Stimulated activated CD4-positive, alpha-beta T cell treated with anti-CD3 and anti-CD28 coated beads, Interleukin-15, amount 100 ng/mL, for 48 hours (primary cell): ENCODE data around the gene NFKBIE.

Source experiments
- DNase-seq, 2 donors: peaks; one replicate each; pipeline ENCODE4 v3.0.0-alpha.2; 2020; ENCODE audit warnings: low read depth in 2 of 2

The NFKBIE gene

DNA sequence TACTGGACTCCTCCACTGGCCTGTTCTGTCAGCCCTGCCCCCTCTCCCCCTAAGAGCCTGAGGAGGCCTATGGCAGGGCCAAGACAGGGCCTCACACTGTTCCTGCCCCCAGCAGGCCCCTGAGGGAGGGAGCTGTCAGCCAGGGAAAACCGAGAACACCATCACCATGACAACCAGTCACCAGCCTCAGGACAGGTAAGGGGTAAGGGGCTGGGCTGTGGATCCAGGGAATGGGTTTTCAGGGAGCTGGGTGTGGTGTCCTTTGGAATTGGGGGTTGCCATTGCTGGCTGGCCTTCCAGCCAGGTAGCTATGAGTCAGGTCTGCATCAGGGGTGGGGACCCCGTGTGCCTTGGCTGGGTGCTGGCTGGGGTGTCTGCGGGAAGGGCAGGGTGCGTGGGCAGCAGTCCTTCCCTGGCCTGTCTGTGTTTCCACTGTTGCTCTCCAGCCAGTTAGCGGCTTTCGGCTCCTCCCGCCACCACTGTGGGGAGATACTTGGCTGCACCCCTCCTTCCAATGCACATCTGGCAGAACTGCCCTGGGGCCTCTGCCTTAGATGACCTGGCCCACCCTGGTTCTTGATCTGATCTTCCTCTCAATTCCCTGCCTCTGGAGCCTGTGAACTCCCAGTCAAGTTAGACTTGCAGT, 38.1 kb downstream of the NFKBIE start:
- no peak for DNase-seq

DNA sequence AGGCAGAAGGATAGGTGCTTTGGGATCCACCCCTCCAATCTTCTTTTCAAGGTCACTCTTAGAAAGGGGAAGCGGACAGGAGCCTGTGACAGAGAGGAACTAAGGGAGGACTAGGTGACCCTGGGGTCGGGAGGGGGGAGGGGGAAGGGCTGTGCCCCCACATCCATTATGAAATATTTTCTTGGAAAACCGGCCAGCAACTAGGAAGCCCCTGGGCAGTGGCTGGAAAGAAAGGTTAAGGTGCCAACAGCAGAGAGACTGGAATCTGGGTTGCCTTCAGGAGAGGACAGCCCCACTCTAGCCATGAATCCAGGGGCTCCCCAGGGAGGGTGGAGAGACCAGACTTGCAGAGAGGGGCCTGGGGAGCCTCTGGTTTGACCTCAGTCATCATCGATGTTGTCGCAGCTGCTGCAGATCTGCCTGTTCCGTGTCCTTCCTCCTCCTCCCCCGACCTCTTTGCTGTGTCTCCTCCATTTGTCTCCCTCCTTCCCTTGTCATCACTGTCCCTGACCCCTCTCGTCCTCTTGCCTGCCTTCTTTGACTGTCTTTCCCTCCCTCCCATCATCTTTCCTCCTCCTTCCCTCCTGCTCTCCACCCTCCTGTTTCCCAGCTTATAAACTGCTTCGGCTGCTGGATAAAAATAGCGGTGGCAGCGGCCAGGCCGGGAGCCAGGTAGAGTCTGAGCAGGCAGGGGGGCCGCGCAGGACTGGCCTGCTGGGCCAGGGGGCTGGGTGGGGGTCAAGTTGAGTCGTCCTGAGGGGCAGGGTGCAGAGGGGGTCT, 38.8 kb downstream of the NFKBIE start:
- no peak for DNase-seq

DNA sequence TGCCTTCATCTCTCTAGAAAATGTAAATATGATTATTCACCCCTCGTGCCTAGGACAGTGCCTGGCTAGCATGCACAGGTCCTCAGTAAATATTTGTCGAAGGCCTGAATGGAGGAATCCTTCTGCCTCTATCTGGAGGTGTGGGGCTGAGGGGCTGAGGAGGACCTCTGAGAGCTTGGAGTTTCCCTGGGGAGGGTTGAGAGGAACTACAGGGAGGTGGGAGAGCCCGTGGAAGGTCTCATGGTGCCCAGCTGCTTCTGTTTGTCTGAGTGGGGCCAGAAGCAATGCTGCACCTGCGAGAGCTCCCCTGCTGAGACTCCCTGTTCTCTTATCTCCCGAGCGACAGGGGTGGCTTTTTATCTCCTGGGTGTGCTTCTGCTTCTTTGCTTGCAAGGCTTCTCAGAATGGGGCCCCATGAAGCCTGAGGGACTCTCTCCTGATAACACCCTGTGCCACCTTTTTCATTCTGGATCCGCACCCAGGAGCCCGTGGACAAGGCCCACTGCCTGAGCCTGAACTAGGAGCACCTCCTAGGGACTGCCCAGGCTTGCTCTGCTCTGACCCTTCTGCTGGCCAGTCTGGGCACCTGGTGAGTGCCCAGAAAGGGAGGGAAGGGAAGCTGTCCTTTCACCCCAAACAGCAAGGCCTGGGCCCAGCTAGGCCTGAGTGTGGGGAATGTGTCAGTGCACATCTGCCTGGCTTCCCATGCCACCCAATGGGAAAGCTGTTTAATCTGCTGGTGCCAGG, 39.6 kb downstream of the NFKBIE start:
- DNase-seq = no peak

DNA sequence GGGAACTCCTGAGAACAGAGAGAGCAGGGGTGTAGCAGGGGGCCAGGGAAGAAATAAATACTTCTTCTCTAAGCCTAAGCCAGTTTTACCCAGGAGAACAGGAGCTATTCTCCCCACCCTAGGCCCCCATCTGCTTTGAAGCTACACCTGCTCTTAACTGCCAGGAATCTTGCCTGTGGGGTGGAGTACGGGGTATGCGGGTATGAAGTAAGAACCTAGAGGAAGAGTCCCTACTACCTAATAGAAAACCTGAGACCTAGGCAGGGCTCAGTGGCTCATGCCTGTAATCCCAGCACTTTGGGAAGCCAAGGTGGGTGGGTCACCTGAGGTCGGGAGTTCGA, 40.4 kb downstream of the NFKBIE start:
- no peak for DNase-seq

DNA sequence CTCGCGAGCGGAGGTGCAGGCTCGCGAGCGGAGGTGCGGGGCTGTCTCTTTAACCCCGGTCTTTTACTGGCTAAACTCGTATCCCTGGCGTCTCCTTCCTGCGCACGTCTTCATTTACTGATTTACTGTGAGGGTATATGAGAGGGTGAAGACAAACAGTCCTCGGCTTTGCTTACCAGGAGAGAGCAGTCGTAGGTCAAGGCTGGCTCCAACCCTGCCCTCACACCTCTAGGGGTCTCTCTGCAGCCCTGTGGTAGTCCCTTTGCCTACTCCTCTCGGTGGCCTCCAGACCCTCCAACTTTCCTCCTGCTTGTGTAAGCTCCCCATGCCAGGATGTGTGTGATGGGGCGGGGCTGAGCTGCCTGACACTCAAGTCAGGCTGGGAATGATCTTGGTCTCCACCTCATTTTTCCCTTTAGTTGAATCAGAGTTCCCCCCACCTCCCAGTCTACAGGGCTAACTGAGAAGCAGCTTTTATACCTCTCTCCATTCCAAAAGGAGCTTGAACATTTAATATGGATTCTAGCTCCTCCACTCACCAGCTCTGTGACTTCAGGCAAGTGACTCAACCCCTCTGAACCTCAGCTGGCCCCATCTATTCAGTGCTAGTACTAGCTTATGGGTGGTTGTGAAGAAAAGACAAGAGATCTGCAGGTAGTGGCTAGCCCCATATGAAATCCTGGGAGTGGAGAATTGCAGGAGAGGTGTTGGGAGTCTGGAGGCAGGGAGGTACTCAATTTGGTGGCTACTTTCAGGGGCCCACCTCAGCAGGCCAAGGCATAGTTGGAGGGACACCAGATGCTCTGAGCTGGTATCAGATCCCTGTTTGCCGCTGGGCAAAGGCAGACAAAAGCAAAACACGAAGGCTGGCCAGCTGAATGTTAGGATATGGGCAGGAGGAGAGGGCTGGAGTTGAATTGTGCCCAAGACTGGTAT, 41.1 kb downstream of the NFKBIE start:
- DNase-seq = no peak

DNA sequence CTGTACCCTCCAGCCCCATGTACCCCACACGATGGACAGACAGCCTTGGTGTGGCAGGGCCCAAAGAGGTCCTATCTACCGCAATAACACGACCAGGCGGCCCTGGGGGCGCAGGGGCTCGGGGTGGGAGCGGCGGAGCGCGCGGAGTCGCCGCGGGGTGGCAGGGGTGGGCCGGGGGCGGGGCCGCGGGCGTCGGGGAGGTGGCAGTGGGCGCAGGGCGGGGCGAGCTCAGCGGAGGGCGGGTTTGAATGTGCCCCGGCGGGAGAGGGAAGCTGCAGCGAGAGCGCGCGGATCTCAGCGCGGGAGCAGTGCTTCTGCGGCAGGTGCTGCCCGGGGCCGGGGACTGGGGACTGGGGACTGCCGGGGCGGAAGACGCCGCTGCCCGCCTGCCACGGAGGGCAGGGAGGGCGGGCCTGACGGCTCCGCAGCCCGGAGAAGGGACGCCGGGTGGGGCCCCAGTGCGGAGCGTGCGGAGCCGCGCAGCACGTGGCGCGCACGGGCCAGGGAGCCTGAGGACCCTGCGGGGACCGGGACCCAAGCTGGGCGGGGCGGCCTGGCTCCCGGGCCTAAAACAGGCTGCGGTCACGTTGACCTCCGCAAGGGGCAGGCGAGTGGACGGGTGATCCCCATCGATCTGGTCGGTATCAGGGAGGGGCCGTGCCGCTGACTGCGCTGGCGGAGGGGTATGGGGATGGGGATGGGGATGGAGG, 41.9 kb downstream of the NFKBIE start, which contains the start of gene SLC29A1:
TSS of gene SLC29A1 (plus strand) at position 277 of the 710 bp plus-strand sequence. CDS start 3,719 bp downstream, outside the sequence.
- DNase-seq = peak; percentile 70 to 84

DNA sequence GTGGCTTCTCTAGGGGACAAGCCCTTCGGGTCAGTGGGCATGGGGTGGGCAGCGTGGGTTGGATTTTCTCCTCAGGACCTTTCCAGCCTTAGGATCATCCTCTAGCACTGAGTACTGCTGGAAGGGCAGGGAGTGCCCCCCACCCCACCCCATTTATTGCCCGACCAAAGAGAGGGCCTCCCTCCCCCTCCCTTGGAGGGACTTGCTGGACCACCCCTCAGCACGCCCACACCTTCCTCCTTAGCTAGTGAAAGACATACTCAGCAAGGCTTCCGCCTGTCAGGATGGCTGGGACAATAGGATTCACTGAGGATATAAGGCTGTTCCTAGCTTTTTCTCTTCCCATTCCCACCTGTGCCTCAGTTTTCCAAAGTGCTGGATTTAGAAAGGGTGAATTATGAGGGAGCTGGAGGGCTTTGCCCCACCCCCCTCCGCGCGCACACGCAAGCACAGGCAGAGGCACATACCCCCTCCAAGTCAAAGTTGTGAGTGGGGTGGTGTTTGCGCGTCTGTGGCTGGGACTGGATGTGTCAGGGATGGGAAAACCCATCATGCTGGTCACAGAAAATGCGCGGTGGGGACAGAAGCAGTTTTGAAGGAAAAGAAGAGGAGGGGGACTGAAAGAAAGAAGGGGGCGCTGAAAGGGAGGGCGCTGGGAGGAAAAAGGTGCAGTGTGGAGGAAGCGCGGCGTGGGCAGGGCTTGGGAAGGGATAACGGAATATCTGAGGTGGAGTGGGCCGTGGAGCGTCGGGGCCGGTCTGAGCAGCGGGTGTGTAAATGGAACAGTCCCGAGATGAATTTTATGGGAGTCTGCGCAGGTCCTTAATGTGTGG, 42.6 kb downstream of the NFKBIE start:
- no peak for DNase-seq

DNA sequence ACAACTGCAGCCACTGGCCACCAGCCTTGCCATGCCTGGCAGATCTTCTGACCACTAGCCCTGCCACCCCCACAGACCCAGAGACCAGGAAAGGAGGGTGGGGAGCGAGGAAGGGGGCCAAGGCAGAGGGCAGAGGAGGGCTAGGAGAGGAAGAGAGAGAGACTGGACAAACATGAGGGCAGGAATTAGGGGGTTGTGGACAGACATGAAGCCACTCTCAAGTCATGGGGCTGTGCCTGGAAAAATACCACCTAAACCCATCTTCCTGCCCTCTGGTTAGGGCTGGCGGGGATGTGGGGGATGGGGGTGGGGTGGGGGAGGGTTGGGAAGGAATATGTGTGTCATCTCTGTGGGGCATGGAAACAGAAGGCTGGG, 43.4 kb downstream of the NFKBIE start:
- DNase-seq = no peak

DNA sequence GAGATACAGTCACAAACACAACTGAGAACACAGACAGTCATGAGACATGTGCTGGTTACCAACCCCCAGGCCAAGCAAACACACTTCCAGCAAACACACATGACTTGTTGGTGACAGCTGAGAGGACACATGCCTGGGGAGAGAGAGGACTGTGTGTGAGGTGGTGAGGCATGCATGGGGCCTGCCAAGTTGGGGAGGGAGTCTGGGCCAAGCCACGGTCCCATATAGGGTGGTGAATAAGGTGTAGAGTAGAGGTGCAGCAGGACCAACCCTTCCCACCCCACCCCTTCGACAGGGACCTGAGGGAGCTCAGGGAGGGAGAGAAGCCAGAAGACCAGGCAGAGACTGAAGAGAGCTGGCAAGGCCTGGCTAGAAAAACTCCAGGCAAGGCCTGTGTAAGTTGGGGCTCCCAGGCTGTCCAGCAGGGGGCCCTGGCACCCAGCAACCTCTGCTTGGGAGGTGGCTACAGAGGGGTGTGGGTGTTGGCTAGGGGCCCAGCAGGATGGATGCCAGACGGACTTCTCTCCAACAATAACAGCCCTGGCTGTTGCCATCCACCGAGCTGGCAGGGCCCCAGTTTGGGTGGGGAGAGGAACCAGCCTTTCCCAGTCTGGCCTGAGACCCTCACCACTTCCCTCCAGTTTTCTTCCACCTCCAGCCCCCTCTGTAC, 43.9 kb downstream of the NFKBIE start:
- DNase-seq = peak; percentile 64 to 67

DNA sequence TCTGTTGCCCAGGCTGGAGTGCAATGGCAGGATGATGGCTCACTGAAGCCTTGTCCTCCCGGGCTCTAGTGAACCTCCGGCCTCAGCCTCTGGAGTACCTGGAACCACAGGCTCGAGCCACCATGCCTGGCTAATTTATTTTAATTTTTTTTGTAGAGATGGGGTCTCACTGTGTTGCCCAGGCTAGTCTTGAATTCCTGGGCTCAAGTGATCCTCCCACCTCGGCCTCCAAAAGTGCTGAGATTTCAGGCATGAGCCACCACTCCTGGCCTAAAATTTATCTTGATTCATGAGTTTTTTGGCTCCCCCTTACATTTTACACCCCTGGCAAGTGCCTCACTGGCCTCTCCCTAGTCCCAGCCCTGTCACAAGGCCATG, 44.4 kb downstream of the NFKBIE start:
- DNase-seq = no peak

DNA sequence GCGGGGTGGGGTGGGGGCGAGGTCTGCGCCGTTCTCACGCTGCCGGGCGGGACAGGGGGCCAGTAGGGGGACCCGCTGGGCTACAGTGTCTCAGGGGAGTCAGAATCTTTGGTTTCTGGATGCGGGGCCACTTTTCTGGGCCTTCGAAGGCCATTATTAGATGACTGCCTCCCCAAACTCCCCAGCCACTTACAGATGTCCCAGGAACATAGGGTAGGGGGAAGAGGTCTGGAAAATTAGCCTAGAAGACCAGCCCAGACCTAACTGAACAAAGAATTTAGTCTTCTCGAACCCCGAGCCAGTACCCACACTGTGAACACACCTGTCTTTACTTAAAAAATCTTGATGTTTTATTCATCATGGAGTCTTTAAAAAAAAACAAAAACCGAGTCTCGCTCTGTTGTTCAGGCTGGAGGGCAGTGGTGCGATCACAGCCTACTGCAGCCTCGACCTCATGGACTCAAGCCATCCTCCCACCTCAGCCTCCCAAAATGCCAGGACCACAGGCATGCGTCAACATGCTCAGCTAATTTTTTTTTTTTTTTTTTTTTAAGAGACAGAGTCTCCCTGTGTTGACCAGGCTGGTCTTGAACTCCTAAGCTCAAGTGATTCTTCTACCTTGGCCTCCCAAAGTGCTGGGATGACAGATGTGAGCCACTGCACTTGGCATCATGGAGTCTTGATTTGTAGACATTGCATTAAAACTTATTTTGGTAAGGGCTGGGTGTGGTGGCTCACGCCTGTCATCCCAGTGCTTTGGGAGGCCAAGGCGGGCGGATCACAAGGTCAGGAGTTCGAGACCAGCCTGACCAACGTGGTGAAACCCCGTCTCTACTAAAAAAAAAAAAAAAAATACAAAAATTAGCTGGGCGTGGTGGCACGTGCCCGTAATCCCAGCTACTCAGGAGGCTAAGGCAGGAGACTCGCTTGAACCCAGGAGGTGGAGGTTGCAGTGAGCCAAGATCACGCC, 45.3 kb downstream of the NFKBIE start:
- no peak for DNase-seq

DNA sequence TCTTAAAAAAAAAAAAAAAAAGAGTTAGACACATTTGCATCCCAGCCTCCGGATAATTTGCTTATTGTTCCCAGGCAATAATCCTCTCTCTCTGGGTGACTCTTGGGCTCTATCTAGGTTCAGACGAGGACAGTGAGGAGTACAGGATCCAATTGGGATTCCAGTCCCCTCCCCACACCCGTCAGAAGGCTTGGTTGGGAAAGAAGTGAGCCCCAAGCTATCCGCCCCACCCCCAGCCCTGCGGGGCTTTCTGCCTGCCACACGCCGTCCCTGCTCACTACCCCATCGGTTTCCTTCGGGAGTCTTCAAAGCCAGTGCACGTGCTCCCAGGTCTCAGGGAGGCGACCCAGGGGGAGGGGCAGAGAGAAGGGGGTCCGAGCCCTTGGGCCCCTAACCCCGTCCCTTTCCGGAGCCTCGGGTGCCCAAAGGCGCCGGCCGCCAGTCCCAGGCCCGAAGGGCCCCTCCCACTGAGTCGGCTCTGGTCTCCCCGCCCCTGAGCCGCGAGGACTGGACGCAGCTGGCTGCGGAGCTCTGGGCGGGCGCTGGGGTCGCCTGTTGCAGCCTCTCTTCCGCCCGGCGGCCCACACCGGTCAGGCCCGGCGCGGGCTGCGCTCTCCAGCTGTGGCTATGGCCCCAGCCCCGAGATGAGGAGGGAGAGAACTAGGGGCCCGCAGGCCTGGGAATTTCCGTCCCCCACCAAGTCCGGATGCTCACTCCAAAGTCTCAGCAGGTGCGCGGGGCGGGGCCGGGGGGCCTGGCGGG, 46.1 kb downstream of the NFKBIE start:
- no peak for DNase-seq

DNA sequence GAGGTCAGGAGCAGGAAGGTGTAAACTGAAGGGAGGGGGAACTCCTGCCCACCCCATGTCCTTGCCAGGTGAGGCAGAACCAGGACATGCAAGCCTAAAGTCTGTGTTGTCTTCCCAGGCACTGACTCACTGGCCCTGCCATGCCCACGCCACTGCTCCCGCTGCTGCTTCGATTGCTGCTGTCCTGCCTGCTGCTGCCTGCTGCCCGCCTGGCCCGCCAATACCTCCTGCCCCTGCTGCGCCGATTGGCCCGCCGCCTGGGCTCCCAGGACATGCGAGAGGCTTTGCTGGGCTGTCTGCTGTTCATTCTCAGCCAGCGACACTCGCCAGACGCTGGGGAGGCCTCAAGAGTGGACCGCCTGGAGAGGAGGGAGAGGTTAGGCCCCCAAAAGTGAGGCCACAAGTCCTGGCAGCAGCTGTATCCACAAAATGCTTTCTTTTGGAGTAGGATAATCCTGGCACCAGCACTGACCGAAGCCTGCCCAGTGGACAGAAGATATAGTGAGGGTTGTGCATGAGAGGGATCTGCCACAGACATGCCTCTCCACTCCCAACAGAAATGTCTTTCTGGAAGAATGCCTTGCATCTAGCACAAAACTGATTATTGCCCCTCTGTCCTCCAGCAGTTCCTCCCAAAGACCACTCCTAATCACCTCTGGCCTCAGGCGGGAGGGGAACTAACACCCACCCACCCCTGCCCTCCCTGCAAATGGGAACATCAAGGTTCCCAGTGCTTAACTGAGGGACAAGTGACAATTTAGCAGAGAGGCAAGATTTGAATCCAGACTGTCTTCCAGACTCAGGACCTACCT, 47.8 kb downstream of the NFKBIE start:
- no peak for DNase-seq

DNA sequence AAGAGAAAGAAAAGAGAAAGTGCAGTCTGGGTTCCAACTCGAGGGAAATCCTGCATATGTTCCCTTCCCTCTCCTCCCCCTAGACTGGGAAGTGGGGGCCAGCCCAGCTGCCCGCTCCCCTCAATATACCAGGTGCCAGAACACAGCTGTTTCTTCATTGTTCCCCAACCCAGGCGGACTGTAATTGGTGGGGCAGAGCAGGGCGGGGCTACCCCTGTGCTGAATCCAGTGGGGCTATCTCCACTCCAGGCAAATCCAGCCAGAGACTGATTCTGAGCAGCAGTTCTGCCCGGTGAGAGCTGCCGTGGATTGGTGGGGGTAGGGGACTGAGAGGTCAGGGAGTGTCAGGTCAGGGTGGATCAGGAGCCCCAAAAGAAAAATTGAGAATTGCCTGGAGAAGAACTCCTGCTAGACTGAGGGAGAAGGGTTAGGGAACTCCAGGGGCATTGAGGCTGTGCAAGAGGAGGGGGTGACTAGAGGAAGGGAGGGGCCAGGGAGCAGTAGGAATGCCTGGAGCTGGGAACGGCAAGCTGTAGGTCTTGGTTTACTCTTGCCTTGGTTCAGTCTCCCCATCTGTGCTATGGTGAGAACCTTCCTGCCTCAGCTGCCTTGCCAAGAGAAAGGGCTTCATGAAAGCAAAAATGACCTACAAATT, 48.5 kb downstream of the NFKBIE start, which contains the start of gene MYMX:
TSS of gene MYMX (plus strand) at position 250 of the 655 bp plus-strand sequence. CDS start 546 bp downstream, outside the sequence.
- DNase-seq = no peak

DNA sequence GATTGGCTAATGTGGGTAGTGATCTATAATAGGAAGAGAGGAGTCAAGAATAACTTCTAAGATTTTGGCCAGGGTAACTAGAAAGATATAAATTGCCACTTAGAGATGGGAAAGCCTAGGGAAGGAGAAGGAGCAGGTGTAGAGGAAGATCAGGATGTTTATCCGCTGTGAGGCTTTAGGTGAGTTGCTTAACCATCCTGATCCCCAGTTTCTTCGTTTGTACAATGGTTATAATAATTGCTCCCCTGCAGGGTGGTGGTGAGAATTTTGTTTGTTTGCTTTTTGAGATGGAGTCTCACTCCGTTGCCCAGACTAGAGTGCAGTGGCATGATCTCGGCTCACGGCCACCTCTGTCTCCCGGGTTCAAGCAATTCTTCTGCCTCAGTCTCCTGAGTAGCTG, 51.0 kb downstream of the NFKBIE start:
- no peak for DNase-seq

DNA sequence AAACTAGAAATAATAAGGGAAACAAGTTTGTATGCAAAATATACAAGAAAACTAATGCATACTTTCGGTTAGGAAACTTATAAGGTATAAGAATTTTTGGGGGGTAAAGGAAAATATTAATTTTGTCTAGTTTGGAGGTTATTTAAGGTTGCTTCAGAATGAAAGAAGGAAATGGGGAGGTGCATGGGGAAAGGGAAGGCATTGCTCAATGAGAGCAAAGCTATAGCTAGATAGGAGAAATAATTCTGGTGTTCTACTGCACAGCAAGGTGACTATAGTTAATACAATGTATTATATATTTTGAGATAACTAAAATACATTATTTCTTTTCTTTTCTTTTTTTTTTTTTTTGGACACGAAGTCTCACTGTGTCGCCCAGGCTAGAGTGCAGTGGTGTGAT, 54.1 kb downstream of the NFKBIE start:
- no peak for DNase-seq
